Panc1 (cell line): ENCODE measurements around the gene COX5A.

Experiments used
- POLR2AphosphoS5 ChIP-seq: IDR thresholded peaks from 2 replicates; pipeline ENCODE4 v1.6.1; 2012; ENCODE audit warnings: mild to moderate bottlenecking, low read depth, low read length, moderate library complexity
- SIN3A ChIP-seq: IDR thresholded peaks from 2 replicates; pipeline ENCODE4 v1.6.1; 2012; ENCODE audit warnings: low read depth, mild to moderate bottlenecking, low read length, moderate library complexity, borderline replicate concordance; ENCODE audit not compliant: insufficient read depth
- TF ChIP-seq, protein P1 (sequence below): fragments of 450-650 bp; IDR thresholded peaks from 2 replicates; pipeline ENCODE4 v1.5.1; 2017; ENCODE audit warnings: mild to moderate bottlenecking

DNA sequence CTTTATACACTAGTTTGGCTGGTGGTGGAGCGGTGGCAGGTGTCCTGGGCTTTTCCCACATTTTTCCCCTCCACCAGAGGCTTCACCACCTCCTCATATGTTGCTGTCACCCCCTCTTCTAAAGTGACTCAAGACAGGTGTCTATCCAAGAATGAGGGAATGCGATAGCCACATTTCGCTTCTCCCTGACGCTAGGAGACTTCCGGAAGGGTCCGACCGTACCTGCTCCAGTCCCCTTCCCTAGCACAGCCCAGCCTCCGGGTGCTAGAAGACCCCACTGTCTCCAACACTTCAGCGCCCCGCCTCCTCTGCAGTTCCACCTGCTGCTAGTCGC is 65.2 kb downstream of the COX5A start:
- TF ChIP-seq, protein P1, sequence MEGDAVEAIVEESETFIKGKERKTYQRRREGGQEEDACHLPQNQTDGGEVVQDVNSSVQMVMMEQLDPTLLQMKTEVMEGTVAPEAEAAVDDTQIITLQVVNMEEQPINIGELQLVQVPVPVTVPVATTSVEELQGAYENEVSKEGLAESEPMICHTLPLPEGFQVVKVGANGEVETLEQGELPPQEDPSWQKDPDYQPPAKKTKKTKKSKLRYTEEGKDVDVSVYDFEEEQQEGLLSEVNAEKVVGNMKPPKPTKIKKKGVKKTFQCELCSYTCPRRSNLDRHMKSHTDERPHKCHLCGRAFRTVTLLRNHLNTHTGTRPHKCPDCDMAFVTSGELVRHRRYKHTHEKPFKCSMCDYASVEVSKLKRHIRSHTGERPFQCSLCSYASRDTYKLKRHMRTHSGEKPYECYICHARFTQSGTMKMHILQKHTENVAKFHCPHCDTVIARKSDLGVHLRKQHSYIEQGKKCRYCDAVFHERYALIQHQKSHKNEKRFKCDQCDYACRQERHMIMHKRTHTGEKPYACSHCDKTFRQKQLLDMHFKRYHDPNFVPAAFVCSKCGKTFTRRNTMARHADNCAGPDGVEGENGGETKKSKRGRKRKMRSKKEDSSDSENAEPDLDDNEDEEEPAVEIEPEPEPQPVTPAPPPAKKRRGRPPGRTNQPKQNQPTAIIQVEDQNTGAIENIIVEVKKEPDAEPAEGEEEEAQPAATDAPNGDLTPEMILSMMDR, result no peak
- TF ChIP-seq POLR2AphosphoS5, result no peak
- TF ChIP-seq SIN3A, result no peak
